SK-N-SH (cell line): ENCODE measurements around the gene TRHDE. TPM values are rescaled to one million over a fixed set of nuclear protein-coding genes. Genes with fewer than 3 reads are reported as not detected.

Source experiments
- CTCF ChIA-PET: fragments of 300-600, 350-600 bp; formaldehyde crosslinking; extraction: SDS; loops from one replicate; lab custom pipeline; 2021; lab: Yijun Ruan, JAX
- POLR2A ChIA-PET: fragments of 350-600 bp; sonication (Branson Sonifier 250); formaldehyde crosslinking; extraction: SDS; loops from one replicate; lab custom pipeline; 2020; ENCODE audit warnings: antibody characterized with exemption, inconsistent platforms; lab: Yijun Ruan, JAX
- DNase-seq: peaks from one replicate; pipeline ENCODE4 v3.0.0; 2012
- H2AFZ ChIP-seq: fragments of 200-600 bp; sonication (generic); 2 replicates; pipeline ENCODE4 v1.8.1; 2016; ENCODE audit warnings: antibody characterized with exemption, mild to moderate bottlenecking, low read depth
- H3F3A ChIP-seq: fragments of 200-600 bp; sonication (generic); replicated peaks from 2 replicates; pipeline ENCODE3; 2016; ENCODE audit warnings: antibody characterized with exemption, mild to moderate bottlenecking; ENCODE audit not compliant: insufficient read depth
- H3K27ac ChIP-seq, 2 experiments: fragments of 200-500 bp in 1 of 2; fragments of 200-600 bp in 1 of 2; sonication (Bioruptor generic) in 1 of 2; sonication (generic), shearing (Covaris generic) in 1 of 2; 2 replicates each; pipeline versions ENCODE4 v1.5.1 to v1.6.1; 2014 to 2016; ENCODE audit warnings: low read depth in 2 of 2, inconsistent platforms in 1 of 2, low read length in 1 of 2, mild to moderate bottlenecking in 1 of 2, mixed read lengths in 1 of 2
- H3K27me3 ChIP-seq: fragments of 200-600 bp; sonication (generic), shearing (Covaris generic); 2 replicates; pipeline ENCODE4 v1.6.1; 2016; ENCODE audit warnings: mixed run types; ENCODE audit not compliant: insufficient read depth
- H3K36me3 ChIP-seq, 2 experiments: fragments of 200-500 bp in 1 of 2; fragments of 200-600 bp in 1 of 2; sonication (Bioruptor generic) in 1 of 2; sonication (generic) in 1 of 2; replicated peaks in 1 of 2; 2 replicates each; pipeline versions ENCODE3 to v1.5.1; 2014 to 2016; ENCODE audit warnings: low read length in 1 of 2, mild to moderate bottlenecking in 1 of 2; ENCODE audit not compliant: insufficient read depth in 2 of 2, control insufficient read depth in 1 of 2
- H3K4me1 ChIP-seq, 2 experiments: fragments of 200-500 bp in 1 of 2; fragments of 200-600 bp in 1 of 2; sonication (Bioruptor generic) in 1 of 2; sonication (generic), shearing (Covaris generic) in 1 of 2; 2 replicates each; pipeline versions ENCODE4 v1.5.1 to v1.6.1; 2014 to 2016; ENCODE audit warnings: low read depth in 1 of 2, low read length in 1 of 2, mixed run types in 1 of 2; ENCODE audit not compliant: insufficient read depth in 2 of 2, control insufficient read depth in 1 of 2
- H3K4me2 ChIP-seq: fragments of 200-600 bp; sonication (generic), shearing (Covaris generic); 2 replicates; pipeline ENCODE4 v1.6.1; 2017; ENCODE audit warnings: mixed run types
- H3K4me3 ChIP-seq, 2 experiments: fragments of 200-500 bp in 1 of 2; fragments of 200-600 bp in 1 of 2; sonication (Bioruptor generic) in 1 of 2; sonication (generic), shearing (Covaris generic) in 1 of 2; 2 replicates each; pipeline versions ENCODE4 v1.5.1 to v1.8.1; 2014 to 2016; ENCODE audit warnings: low read depth in 2 of 2, inconsistent platforms in 1 of 2, low read length in 1 of 2, mild to moderate bottlenecking in 1 of 2, mixed read lengths in 1 of 2, moderate library complexity in 1 of 2
- H3K79me2 ChIP-seq: fragments of 200-600 bp; sonication (generic); 2 replicates; pipeline ENCODE4 v1.8.1; 2017; ENCODE audit warnings: mild to moderate bottlenecking; ENCODE audit not compliant: insufficient read depth
- H3K9ac ChIP-seq: fragments of 200-600 bp; sonication (generic); 2 replicates; pipeline ENCODE4 v1.6.1; 2017; ENCODE audit warnings: mixed run types
- H3K9me2 ChIP-seq: fragments of 200-600 bp; sonication (generic); 2 replicates; pipeline ENCODE4 v1.6.1; 2017; ENCODE audit warnings: mixed run types
- H3K9me3 ChIP-seq: fragments of 200-600 bp; sonication (generic); 2 replicates; pipeline ENCODE4 v1.6.1; 2017; ENCODE audit warnings: mixed run types, mild to moderate bottlenecking, moderate library complexity
- H4K20me1 ChIP-seq: fragments of 200-600 bp; sonication (generic); 2 replicates; pipeline ENCODE4 v1.6.1; 2017; ENCODE audit warnings: mild to moderate bottlenecking, mixed run types; ENCODE audit not compliant: insufficient read depth
- FOSL2 ChIP-seq: IDR thresholded peaks from 2 replicates; pipeline ENCODE4 v1.4.0; 2012; ENCODE audit warnings: low read depth, mild to moderate bottlenecking, moderate library complexity, borderline replicate concordance
- FOXJ3 ChIP-seq: sonication (generic); formaldehyde crosslinking; IDR thresholded peaks from 2 replicates; pipeline ENCODE4 v1.5.1; 2020; ENCODE audit warnings: mild to moderate bottlenecking, missing genetic modification reagents
- GATA2 ChIP-seq: sonication (generic); formaldehyde crosslinking; IDR thresholded peaks from 2 replicates; pipeline ENCODE4 v1.5.0; 2020; ENCODE audit warnings: mild to moderate bottlenecking, missing genetic modification reagents
- JUND ChIP-seq: IDR thresholded peaks from 2 replicates; pipeline ENCODE4 v1.4.0; 2012
- MAX ChIP-seq: IDR thresholded peaks from 2 replicates; pipeline ENCODE4 v1.4.0; 2012; ENCODE audit warnings: low read depth
- PBX3 ChIP-seq: IDR thresholded peaks from 2 replicates; pipeline ENCODE4; 2012
- POLR2AphosphoS5 ChIP-seq: IDR thresholded peaks from 2 replicates; pipeline ENCODE4 v1.6.1; 2012; ENCODE audit warnings: low read depth, low read length
- RAD21 ChIP-seq: IDR thresholded peaks from 2 replicates; pipeline ENCODE4 v1.6.1; 2012; ENCODE audit warnings: mild to moderate bottlenecking, low read length
- SIN3A ChIP-seq: IDR thresholded peaks from 2 replicates; pipeline ENCODE4 v1.6.1; 2012; ENCODE audit warnings: low read depth, mild to moderate bottlenecking, low read length, moderate library complexity, borderline replicate concordance
- SMC3 ChIP-seq: IDR thresholded peaks from 2 replicates; pipeline ENCODE4 v1.6.1; 2012; ENCODE audit warnings: low read depth, low read length, improper control_type of control experiment
- WGBS: methylation state at CpG from one replicate; pipeline ENCODE4 v1.1.6; 2017; ENCODE audit warnings: low lambda C conversion rate; 5-methylcytosine and 5-hydroxymethylcytosine counted together
- polyA plus RNA-seq, 3 experiments: library from polyadenylated mRNA; depleted of rRNA; stranded (reverse); fragments of >200 nt; gene quantifications; 2 replicates each; pipeline ENCODE4 v1.2.3, GENCODE V29; 2012
- TF ChIP-seq, protein P1 (sequence below): fragments of 150-350 bp; IDR thresholded peaks from 2 replicates; pipeline ENCODE4 v1.6.1; 2017; ENCODE audit warnings: antibody characterized with exemption, low read length, low read depth, borderline replicate concordance
- TF ChIP-seq, protein P2 (sequence below): fragments of 200-600 bp; sonication (generic); IDR thresholded peaks from 2 replicates; pipeline ENCODE4 v1.6.1; 2017; ENCODE audit warnings: antibody characterized with exemption, mild to moderate bottlenecking, moderate library complexity
- TF ChIP-seq, protein P3 (sequence below): IDR thresholded peaks from 2 replicates; pipeline ENCODE4 v1.6.1; 2012; ENCODE audit warnings: mild to moderate bottlenecking, low read depth, low read length, moderate library complexity

The TRHDE gene
- polyA plus RNA-seq, 1 of the 3 experiments (the other 2 are of a cell fraction) = 0.46 TPM

GRCh38 chr12:72346363-72346944 is 74.3 kb downstream of the TRHDE start:
- no peaks in the 10 kb centered on the region for H3K79me2 ChIP-seq
- H3K27me3 ChIP-seq = no peaks in the 10 kb centered on the region
- no peak overlapping the region; a peak in 1 of 4 replicates for H3K4me3 ChIP-seq
- no peaks in the 10 kb centered on the region for H3F3A ChIP-seq
- ChIA-PET POLR2A (no interaction called here), CTCF (interaction anchor here (0.6 to 2.3 kb wide), 19 partner anchors 9 to 1448 kb away, joined by 3 to 11 read pairs (median 3); no protein-coding TSS in a partner anchor)
- 18% methylated on average over 5 of the region's 5 CpGs for WGBS
- H3K4me1 ChIP-seq = peaks cover 0 to 13% of the 10 kb centered on the region in 2 experiments; a peak in 1 of 4 replicates
- H3K36me3 ChIP-seq = no peaks in the 10 kb centered on the region
- no peaks in the 10 kb centered on the region for H4K20me1 ChIP-seq
- H3K9ac ChIP-seq = no peak overlapping the region
- no peak overlapping the region for H2AFZ ChIP-seq
- H3K9me2 ChIP-seq = no peaks in the 10 kb centered on the region
- DNase-seq = peak; percentile 29
- no peaks in the 10 kb centered on the region for H3K9me3 ChIP-seq
- no peak overlapping the region for H3K4me2 ChIP-seq
- H3K27ac ChIP-seq = no peak overlapping the region
- no peak for TF ChIP-seq MAX
- peak; percentile 84 for TF ChIP-seq RAD21
- no peak for TF ChIP-seq GATA2
- TF ChIP-seq, protein P1, sequence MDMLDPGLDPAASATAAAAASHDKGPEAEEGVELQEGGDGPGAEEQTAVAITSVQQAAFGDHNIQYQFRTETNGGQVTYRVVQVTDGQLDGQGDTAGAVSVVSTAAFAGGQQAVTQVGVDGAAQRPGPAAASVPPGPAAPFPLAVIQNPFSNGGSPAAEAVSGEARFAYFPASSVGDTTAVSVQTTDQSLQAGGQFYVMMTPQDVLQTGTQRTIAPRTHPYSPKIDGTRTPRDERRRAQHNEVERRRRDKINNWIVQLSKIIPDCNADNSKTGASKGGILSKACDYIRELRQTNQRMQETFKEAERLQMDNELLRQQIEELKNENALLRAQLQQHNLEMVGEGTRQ = no peak
- no peak for TF ChIP-seq JUND
- no peak for TF ChIP-seq FOSL2
- TF ChIP-seq, protein P2, sequence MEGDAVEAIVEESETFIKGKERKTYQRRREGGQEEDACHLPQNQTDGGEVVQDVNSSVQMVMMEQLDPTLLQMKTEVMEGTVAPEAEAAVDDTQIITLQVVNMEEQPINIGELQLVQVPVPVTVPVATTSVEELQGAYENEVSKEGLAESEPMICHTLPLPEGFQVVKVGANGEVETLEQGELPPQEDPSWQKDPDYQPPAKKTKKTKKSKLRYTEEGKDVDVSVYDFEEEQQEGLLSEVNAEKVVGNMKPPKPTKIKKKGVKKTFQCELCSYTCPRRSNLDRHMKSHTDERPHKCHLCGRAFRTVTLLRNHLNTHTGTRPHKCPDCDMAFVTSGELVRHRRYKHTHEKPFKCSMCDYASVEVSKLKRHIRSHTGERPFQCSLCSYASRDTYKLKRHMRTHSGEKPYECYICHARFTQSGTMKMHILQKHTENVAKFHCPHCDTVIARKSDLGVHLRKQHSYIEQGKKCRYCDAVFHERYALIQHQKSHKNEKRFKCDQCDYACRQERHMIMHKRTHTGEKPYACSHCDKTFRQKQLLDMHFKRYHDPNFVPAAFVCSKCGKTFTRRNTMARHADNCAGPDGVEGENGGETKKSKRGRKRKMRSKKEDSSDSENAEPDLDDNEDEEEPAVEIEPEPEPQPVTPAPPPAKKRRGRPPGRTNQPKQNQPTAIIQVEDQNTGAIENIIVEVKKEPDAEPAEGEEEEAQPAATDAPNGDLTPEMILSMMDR = peak; percentile 75
- no peak for TF ChIP-seq SIN3A
- TF ChIP-seq SMC3 = peak; percentile 61

DNA sequence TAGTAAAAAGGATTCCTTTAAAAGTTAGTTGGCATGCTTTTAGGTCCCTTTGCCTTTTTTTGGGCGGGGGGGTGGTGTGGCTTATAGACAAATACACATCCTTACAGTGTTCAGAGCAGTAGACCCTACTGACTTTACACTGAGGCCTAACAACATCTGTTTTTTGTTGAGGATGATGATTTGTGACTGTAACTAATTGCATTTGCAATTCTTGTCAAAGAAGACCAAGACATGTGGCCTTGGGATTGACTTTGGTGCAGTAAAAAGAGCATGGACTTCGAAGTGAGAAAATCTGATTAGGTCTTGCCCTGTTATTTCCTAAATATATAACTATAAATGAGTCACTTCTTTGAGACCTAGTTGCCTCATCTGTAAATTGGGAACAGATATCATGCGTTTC is 77.3 kb downstream of the TRHDE start:
- Histone ChIP-seq H3K79me2 (no peaks in the 10 kb centered on the region), H3K4me2 (no peak overlapping the region), H3F3A (no peaks in the 10 kb centered on the region), H3K9me2 (no peaks in the 10 kb centered on the region), H3K4me1 (peaks cover 0 to 10% of the 10 kb centered on the region in 2 experiments; a peak in 1 of 4 replicates), H3K9ac (no peak overlapping the region), H3K9me3 (no peaks in the 10 kb centered on the region), H3K27ac (no peak overlapping the region), H3K36me3 (no peaks in the 10 kb centered on the region), H4K20me1 (no peaks in the 10 kb centered on the region), H3K4me3 (no peak overlapping the region), H3K27me3 (no peaks in the 10 kb centered on the region), H2AFZ (no peak overlapping the region)
- 11% methylated on average over 3 of the region's 3 CpGs for WGBS
- no peak for DNase-seq
- ChIA-PET POLR2A (no interaction called here), CTCF (no interaction called here)
- TF ChIP-seq PBX3 = no peak
- TF ChIP-seq GATA2 = no peak
- TF ChIP-seq POLR2AphosphoS5 = no peak
- TF ChIP-seq, protein P3, sequence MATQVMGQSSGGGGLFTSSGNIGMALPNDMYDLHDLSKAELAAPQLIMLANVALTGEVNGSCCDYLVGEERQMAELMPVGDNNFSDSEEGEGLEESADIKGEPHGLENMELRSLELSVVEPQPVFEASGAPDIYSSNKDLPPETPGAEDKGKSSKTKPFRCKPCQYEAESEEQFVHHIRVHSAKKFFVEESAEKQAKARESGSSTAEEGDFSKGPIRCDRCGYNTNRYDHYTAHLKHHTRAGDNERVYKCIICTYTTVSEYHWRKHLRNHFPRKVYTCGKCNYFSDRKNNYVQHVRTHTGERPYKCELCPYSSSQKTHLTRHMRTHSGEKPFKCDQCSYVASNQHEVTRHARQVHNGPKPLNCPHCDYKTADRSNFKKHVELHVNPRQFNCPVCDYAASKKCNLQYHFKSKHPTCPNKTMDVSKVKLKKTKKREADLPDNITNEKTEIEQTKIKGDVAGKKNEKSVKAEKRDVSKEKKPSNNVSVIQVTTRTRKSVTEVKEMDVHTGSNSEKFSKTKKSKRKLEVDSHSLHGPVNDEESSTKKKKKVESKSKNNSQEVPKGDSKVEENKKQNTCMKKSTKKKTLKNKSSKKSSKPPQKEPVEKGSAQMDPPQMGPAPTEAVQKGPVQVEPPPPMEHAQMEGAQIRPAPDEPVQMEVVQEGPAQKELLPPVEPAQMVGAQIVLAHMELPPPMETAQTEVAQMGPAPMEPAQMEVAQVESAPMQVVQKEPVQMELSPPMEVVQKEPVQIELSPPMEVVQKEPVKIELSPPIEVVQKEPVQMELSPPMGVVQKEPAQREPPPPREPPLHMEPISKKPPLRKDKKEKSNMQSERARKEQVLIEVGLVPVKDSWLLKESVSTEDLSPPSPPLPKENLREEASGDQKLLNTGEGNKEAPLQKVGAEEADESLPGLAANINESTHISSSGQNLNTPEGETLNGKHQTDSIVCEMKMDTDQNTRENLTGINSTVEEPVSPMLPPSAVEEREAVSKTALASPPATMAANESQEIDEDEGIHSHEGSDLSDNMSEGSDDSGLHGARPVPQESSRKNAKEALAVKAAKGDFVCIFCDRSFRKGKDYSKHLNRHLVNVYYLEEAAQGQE = no peak
- no peak for TF ChIP-seq RAD21
- no peak for TF ChIP-seq FOXJ3 (CRISPR knock-in tag)
- TF ChIP-seq JUND = no peak
